ENCODE measurements around the gene VSNL1. TPM values are rescaled to one million over a fixed set of nuclear protein-coding genes. Genes with fewer than 3 reads are reported as not detected.

VSNL1 gene
- total RNA-seq (2021) (not detected in 2 replicates), Bru-seq, nascent RNA (percentile 7 among the genes with signal in this experiment), BruChase-seq, experiment 1, labeled RNA remaining after a 2-hour chase (percentile 2 among the genes with signal in this experiment), BruChase-seq, experiment 2, labeled RNA remaining after a 6-hour chase (percentile 1 among the genes with signal in this experiment)
- long read RNA-seq, result 0 reads

DNA sequence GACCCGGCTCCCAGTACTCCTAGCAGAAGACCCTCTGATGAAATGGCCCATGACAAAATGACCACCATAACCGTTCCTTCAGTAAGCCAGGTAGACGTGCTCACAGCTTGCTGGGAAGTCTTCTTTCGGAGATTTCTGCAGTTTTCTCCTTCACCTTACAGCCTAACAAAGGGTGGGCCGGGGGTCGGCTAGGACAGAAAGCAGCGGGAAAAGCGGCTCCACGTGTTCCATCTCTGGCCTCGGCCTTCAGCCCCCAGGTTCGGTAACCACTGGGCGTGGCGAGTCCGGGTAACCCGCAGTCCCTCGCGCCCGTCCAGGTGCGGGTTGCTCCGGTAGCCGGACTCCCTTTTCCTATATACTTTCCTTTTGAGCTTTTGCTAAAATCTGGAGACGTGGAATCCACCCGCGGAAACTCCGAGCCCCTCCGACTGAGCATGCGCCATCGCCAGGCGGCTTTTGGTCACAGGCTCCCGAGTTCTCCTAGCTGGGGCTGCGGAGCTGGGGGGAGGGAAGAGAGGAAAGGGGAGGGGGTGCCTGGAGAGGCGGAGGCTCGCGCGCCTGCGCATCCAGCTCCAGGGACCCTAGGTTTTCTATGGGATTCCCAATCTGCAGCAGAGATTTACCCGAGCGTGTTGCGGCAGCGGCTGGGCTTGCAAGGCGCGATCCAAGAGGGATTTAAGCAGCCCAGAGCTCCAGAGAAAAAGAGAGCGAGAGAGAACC, at the start of gene VSNL1:
Gene VSNL1 (plus strand): TSS at position 604 of the 720 bp plus-strand sequence. CDS start 51,379 bp downstream, outside the sequence.
- Histone ChIP-seq H2AFZ (peak within 1 kb of the TSS; percentile 91), H3K36me3 (ENCODE audit: low read depth) (no peaks in the 10 kb centered on the region), H3K4me2 (peak within 1 kb of the TSS; percentile 94), H3F3A (ENCODE audit: insufficient read depth, low read depth) (peaks cover 9% of the 10 kb centered on the region; the same call in 1 of the 2 replicates), H3K9me3 (ENCODE audit: insufficient read depth, low read depth) (no peaks in the 10 kb centered on the region), H3K4me3 (peak within 1 kb of the TSS; percentile 63), H3K27me3 (ENCODE audit: insufficient read depth, low read depth) (no peaks in the 10 kb centered on the region), H3K27ac (no peak within 1 kb of the TSS), H3K79me2 (ENCODE audit: low read depth) (no peaks in the 10 kb centered on the region), H3K9me2 (ENCODE audit: insufficient read depth) (no peaks in the 10 kb centered on the region), H4K20me1 (ENCODE audit: insufficient read depth) (no peaks in the 10 kb centered on the region), H3K4me1 (replicated peaks; ENCODE audit: insufficient read depth) (peaks cover 19% of the 10 kb centered on the region; the same call in 1 of the 2 replicates)
- CTCF ChIA-PET, result interaction anchor here (1.0 kb wide), 1 partner anchor 17 kb away, joined by 3 read pairs; no protein-coding TSS in a partner anchor
- POLR2A ChIA-PET (ENCODE audit: unreplicated experiment), result no interaction called here
- BruUV-seq (replicated peaks), result no TSS peak
- peak; percentile 43 to 57 for DNase-seq
- intact Hi-C loops (cut with micrococcal nuclease; ENCODE audit: unreplicated experiment), result loop anchor here (2.0 kb wide), 1 partner anchor 107 kb away; no protein-coding TSS in a partner anchor
- TF ChIP-seq, protein P1, sequence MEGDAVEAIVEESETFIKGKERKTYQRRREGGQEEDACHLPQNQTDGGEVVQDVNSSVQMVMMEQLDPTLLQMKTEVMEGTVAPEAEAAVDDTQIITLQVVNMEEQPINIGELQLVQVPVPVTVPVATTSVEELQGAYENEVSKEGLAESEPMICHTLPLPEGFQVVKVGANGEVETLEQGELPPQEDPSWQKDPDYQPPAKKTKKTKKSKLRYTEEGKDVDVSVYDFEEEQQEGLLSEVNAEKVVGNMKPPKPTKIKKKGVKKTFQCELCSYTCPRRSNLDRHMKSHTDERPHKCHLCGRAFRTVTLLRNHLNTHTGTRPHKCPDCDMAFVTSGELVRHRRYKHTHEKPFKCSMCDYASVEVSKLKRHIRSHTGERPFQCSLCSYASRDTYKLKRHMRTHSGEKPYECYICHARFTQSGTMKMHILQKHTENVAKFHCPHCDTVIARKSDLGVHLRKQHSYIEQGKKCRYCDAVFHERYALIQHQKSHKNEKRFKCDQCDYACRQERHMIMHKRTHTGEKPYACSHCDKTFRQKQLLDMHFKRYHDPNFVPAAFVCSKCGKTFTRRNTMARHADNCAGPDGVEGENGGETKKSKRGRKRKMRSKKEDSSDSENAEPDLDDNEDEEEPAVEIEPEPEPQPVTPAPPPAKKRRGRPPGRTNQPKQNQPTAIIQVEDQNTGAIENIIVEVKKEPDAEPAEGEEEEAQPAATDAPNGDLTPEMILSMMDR (conservative IDR thresholded peaks at IDR 0.05), result no peak
- TF ChIP-seq EZH2 (IDR thresholded peaks at IDR 0.05; ENCODE audit: low read depth), result no peak

- TF ChIP-seq, protein P1 (conservative IDR thresholded peaks at IDR 0.05), result no peak
- no peak for TF ChIP-seq EZH2 (IDR thresholded peaks at IDR 0.05; ENCODE audit: low read depth)
- no peaks in the 10 kb centered on the region for H3K27me3 ChIP-seq (ENCODE audit: insufficient read depth, low read depth)
- no peak for DNase-seq
- no peak overlapping the region for H2AFZ ChIP-seq
- H4K20me1 ChIP-seq (ENCODE audit: insufficient read depth), result no peaks in the 10 kb centered on the region
- no TSS peak for BruUV-seq (replicated peaks)
- H3K36me3 ChIP-seq (ENCODE audit: low read depth), result no peaks in the 10 kb centered on the region
- H3K9me2 ChIP-seq (ENCODE audit: insufficient read depth), result no peaks in the 10 kb centered on the region
- intact Hi-C loops (cut with micrococcal nuclease; ENCODE audit: unreplicated experiment), result no loop called here
- ChIA-PET CTCF (no interaction called here), POLR2A (ENCODE audit: unreplicated experiment) (no interaction called here)
- no peaks in the 10 kb centered on the region for H3F3A ChIP-seq (ENCODE audit: insufficient read depth, low read depth)
- no peaks in the 10 kb centered on the region for H3K9me3 ChIP-seq (ENCODE audit: insufficient read depth, low read depth)
- no peak overlapping the region for H3K27ac ChIP-seq
- no peaks in the 10 kb centered on the region for H3K79me2 ChIP-seq (ENCODE audit: low read depth)
- H3K4me1 ChIP-seq (replicated peaks; ENCODE audit: insufficient read depth), result no peaks in the 10 kb centered on the region
- no peak overlapping the region for H3K4me2 ChIP-seq
- no peak overlapping the region for H3K4me3 ChIP-seq
Measured at GRCh38 chr2:17495590-17495989, 44.9 kb upstream of the VSNL1 start.

- no peak overlapping the region for H3K4me2 ChIP-seq
- BruUV-seq (replicated peaks), result no TSS peak
- ChIA-PET POLR2A (ENCODE audit: unreplicated experiment) (no interaction called here), CTCF (no interaction called here)
- H4K20me1 ChIP-seq (ENCODE audit: insufficient read depth), result no peaks in the 10 kb centered on the region
- TF ChIP-seq, protein P1 (conservative IDR thresholded peaks at IDR 0.05), result no peak
- TF ChIP-seq EZH2 (IDR thresholded peaks at IDR 0.05; ENCODE audit: low read depth), result no peak
- H3K27ac ChIP-seq, result no peak overlapping the region
- no peaks in the 10 kb centered on the region for H3K79me2 ChIP-seq (ENCODE audit: low read depth)
- no peaks in the 10 kb centered on the region for H3K36me3 ChIP-seq (ENCODE audit: low read depth)
- no peaks in the 10 kb centered on the region for H3F3A ChIP-seq (ENCODE audit: insufficient read depth, low read depth)
- H3K9me3 ChIP-seq (ENCODE audit: insufficient read depth, low read depth), result no peaks in the 10 kb centered on the region
- no peak overlapping the region for H3K4me3 ChIP-seq
- H3K9me2 ChIP-seq (ENCODE audit: insufficient read depth), result 0 out of 2 replicates have a peak, but pooled peaks cover 7% of the 10 kb centered on the region
- H3K4me1 ChIP-seq (replicated peaks; ENCODE audit: insufficient read depth), result no peaks in the 10 kb centered on the region
- no peak overlapping the region for H2AFZ ChIP-seq
- intact Hi-C loops (cut with micrococcal nuclease; ENCODE audit: unreplicated experiment), result no loop called here
- DNase-seq, result no peak
- no peaks in the 10 kb centered on the region for H3K27me3 ChIP-seq (ENCODE audit: insufficient read depth, low read depth)
Measured at GRCh38 chr2:17497718-17498117, 42.8 kb upstream of the VSNL1 start.

All from PC-9 (cell line).